MM.1S (cell line): Measurements from ENCODE around the gene PYGL.
"Not testable (repeated sequence)": the region's sequence is repeated elsewhere in the genome, so short reads cannot be mapped to it uniquely, and the experiment has no call there.

Experiments
- DNase-seq: peaks from one replicate; pipeline ENCODE4 v3.0.0-alpha.2; 2015
- H2AFZ ChIP-seq: fragments of 300-600 bp; sonication (generic); 2 replicates; pipeline ENCODE4 v1.6.0; 2016; ENCODE audit warnings: antibody characterized with exemption, low read length
- H3F3A ChIP-seq: fragments of 300-600 bp; sonication (generic); 2 replicates; pipeline ENCODE4 v1.6.1; 2016; ENCODE audit warnings: mild to moderate bottlenecking, antibody characterized with exemption, low read length, moderate library complexity, mixed read lengths; ENCODE audit not compliant: insufficient read depth
- H3K27ac ChIP-seq: fragments of 300-600 bp; sonication (generic); 2 replicates; pipeline ENCODE4 v1.5.1; 2016; ENCODE audit warnings: mild to moderate bottlenecking, low read length
- H3K27me3 ChIP-seq: fragments of 300-600 bp; sonication (generic); replicated peaks from 2 replicates; pipeline ENCODE4 v1.6.0; 2016; ENCODE audit warnings: low read length; ENCODE audit not compliant: insufficient read depth
- H3K36me3 ChIP-seq: fragments of 300-600 bp; sonication (generic); replicated peaks from 2 replicates; pipeline ENCODE4 v1.6.1; 2016; ENCODE audit warnings: mild to moderate bottlenecking, low read length, mixed read lengths; ENCODE audit not compliant: insufficient read depth
- H3K4me1 ChIP-seq: fragments of 300-600 bp; sonication (generic); 2 replicates; pipeline ENCODE4 v1.6.1; 2016; ENCODE audit warnings: low read length, mixed read lengths
- H3K4me2 ChIP-seq: fragments of 300-600 bp; sonication (generic); 2 replicates; pipeline ENCODE4 v1.6.0; 2016; ENCODE audit warnings: low read depth, low read length
- H3K4me3 ChIP-seq: fragments of 300-600 bp; sonication (generic); 2 replicates; pipeline ENCODE4 v1.5.1; 2016; ENCODE audit warnings: low read length, mixed read lengths
- H3K79me2 ChIP-seq: fragments of 300-600 bp; sonication (generic); 2 replicates; pipeline ENCODE4 v1.6.1; 2016; ENCODE audit warnings: mixed run types, low read length, mixed read lengths
- H3K9ac ChIP-seq: fragments of 300-600 bp; sonication (generic); 2 replicates; pipeline ENCODE4 v1.6.1; 2016; ENCODE audit warnings: low read length, mixed read lengths
- H3K9me2 ChIP-seq: fragments of 300-600 bp; sonication (generic); replicated peaks from 2 replicates; pipeline ENCODE4 v1.6.1; 2016; ENCODE audit warnings: mild to moderate bottlenecking, low read length, mixed read lengths; ENCODE audit not compliant: insufficient read depth
- H3K9me3 ChIP-seq: fragments of 300-600 bp; sonication (generic); replicated peaks from 2 replicates; pipeline ENCODE4 v1.6.1; 2016; ENCODE audit warnings: mild to moderate bottlenecking, low read length, mixed read lengths; ENCODE audit not compliant: insufficient read depth
- H4K20me1 ChIP-seq: fragments of 300-600 bp; sonication (generic); 2 replicates; pipeline ENCODE4 v1.6.1; 2016; ENCODE audit warnings: mild to moderate bottlenecking, low read length, moderate library complexity, mixed read lengths; ENCODE audit not compliant: insufficient read depth
- CTCF ChIP-seq: fragments of 300-600 bp; sonication (generic); IDR thresholded peaks from 2 replicates; pipeline ENCODE4 v1.5.1; 2016; ENCODE audit warnings: antibody characterized with exemption, low read length, mixed read lengths
- EZH2 ChIP-seq: fragments of 300-600 bp; sonication (generic); optimal IDR thresholded peaks from 2 replicates; pipeline ENCODE3; 2017; ENCODE audit warnings: low read depth, mild to moderate bottlenecking, antibody characterized with exemption, low read length, mixed read lengths
- EZH2phosphoT487 ChIP-seq: fragments of 300-600 bp; sonication (generic); IDR thresholded peaks from 2 replicates; pipeline ENCODE4 v1.6.1; 2018; ENCODE audit warnings: antibody characterized with exemption, low read length

Gene PYGL

GRCh38 chr14:50957296-50957695 lies 13.0 kb upstream of the PYGL start:
- Histone ChIP-seq H3K27me3 (no peaks in the 10 kb centered on the region), H3F3A (no peaks in the 10 kb centered on the region), H3K9me3 (no peaks in the 10 kb centered on the region), H4K20me1 (no peaks in the 10 kb centered on the region), H3K9me2 (no peaks in the 10 kb centered on the region), H2AFZ (no peak overlapping the region), H3K27ac (no peak overlapping the region), H3K9ac (no peak overlapping the region), H3K36me3 (no peaks in the 10 kb centered on the region), H3K4me3 (no peak overlapping the region), H3K79me2 (no peaks in the 10 kb centered on the region), H3K4me2 (no peak overlapping the region), H3K4me1 (no peaks in the 10 kb centered on the region)
- TF ChIP-seq CTCF (no peak), EZH2 (no peak)
- no peak for DNase-seq

- not testable (repeated sequence) for H2AFZ ChIP-seq, H3K27ac ChIP-seq, H3K4me1 ChIP-seq, DNase-seq, H4K20me1 ChIP-seq, H3K4me2 ChIP-seq, H3K9me2 ChIP-seq, H3K36me3 ChIP-seq, H3K9ac ChIP-seq, H3K79me2 ChIP-seq, H3K4me3 ChIP-seq, H3F3A ChIP-seq, H3K9me3 ChIP-seq, H3K27me3 ChIP-seq
These were observed 12.1 kb upstream of the PYGL start for GRCh38 chr14:50956421-50956820.

GRCh38 chr14:50955373-50956043 lies 11.2 kb upstream of the PYGL start:
- H3K36me3 ChIP-seq = no peaks in the 10 kb centered on the region
- no peaks in the 10 kb centered on the region for H3K79me2 ChIP-seq
- no peak overlapping the region for H3K4me2 ChIP-seq
- no peaks in the 10 kb centered on the region for H4K20me1 ChIP-seq
- H3K9ac ChIP-seq = no peak overlapping the region
- no peaks in the 10 kb centered on the region for H3K9me3 ChIP-seq
- H3K27ac ChIP-seq = no peak overlapping the region
- TF ChIP-seq CTCF = no peak
- TF ChIP-seq EZH2 = no peak
- TF ChIP-seq EZH2phosphoT487 = no peak
- H3K4me3 ChIP-seq = no peak overlapping the region
- H3K27me3 ChIP-seq = no peaks in the 10 kb centered on the region
- no peaks in the 10 kb centered on the region for H3F3A ChIP-seq
- H3K4me1 ChIP-seq = no peaks in the 10 kb centered on the region
- H2AFZ ChIP-seq = no peak overlapping the region
- no peaks in the 10 kb centered on the region for H3K9me2 ChIP-seq
- DNase-seq = no peak

GRCh38 chr14:50954811-50955372 lies 10.6 kb upstream of the PYGL start:
- Histone ChIP-seq H3K36me3 (no peaks in the 10 kb centered on the region), H3K79me2 (no peaks in the 10 kb centered on the region), H3K9me3 (no peaks in the 10 kb centered on the region), H3K4me2 (no peak overlapping the region), H3K9ac (no peak overlapping the region), H3K27ac (no peak overlapping the region), H3K4me1 (no peaks in the 10 kb centered on the region), H3K9me2 (no peaks in the 10 kb centered on the region), H3F3A (no peaks in the 10 kb centered on the region), H2AFZ (no peak overlapping the region), H4K20me1 (no peaks in the 10 kb centered on the region), H3K27me3 (no peaks in the 10 kb centered on the region), H3K4me3 (no peak overlapping the region)
- DNase-seq = no peak
- no peak for TF ChIP-seq EZH2
- peak; percentile 40 for TF ChIP-seq CTCF
